Mesangial cell (primary cell): Measurements from ENCODE around the gene PTHLH. TPM values are rescaled to one million over a fixed set of nuclear protein-coding genes. Genes with fewer than 3 reads are reported as not detected.

Source experiments
- total RNA-seq: library from RNA; depleted of rRNA; stranded (reverse); fragments of >200 nt; gene quantifications from 2 replicates; pipeline ENCODE4 v1.2.3, GENCODE V29; 2015

PTHLH gene
- 1.5 and 2.6 TPM in 2 replicates for total RNA-seq

GRCh38 chr12:27972721-27973120 is at the start of gene PTHLH:
TSS of gene PTHLH (minus strand) at chr12:27972733. CDS start at chr12:27969494, 3,239 bp downstream.

Other genes with a start within 250 kb of the PTHLH start
- 13.9 and 17.7 TPM in 2 replicates for gene KLHL42, start 192.5 kb downstream of the PTHLH start, total RNA-seq
- gene MANSC4, start 192.5 kb downstream of the PTHLH start, total RNA-seq, result not detected in 2 replicates
- 5.7 and 6.2 TPM in 2 replicates for gene CCDC91, start 217.7 kb upstream of the PTHLH start, total RNA-seq